GM19452 (cell line): ENCODE data around the gene SYNPO.

ENCODE experiments used
- ATAC-seq: cut with Tn5 transposase; IDR thresholded peaks from one replicate; pipeline ENCODE4 v1.9.1; 2021; ENCODE audit not compliant: unreplicated experiment

SYNPO gene

DNA sequence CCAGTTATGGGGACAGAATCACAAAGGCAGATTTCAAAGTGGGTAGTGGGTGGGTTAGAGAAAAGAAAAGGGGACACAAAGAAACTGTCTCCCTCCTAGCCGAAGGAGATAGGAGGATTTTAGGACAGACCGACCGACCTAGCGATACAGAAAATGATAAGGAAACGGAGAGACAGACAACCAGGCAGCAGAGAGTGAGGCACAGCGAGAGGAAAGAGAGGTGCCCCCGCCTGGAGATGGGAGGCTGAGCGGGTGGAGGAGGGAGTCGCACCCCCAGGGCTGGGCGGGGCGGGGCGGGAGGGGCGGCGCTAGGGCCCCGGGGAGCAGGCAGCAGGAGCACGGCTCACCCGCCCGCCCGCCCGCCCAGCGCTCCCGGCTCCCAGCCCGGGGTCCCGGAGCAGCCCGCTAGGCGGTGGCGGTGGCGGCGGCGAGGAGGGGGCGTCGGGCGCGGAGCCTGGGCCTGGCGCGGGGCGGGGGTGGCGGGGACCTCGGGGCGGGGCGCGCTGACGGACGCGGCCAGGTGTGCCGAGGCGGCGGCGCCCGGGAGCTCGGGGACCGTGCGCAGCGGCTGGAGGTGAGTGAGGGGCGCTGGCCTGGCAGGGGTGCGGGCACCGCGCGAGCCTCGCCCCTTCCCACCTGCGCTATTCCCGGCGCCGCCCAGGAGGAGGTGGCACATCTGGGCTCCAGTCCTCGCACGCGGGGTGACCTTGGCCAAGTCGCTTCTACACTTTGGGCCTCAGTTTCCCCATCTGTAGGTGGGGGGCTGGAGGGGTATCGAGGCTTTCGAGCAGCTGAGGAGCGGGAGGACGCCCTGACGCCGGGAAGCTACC is 15.9 kb upstream of the SYNPO start:
- no peak for ATAC-seq

DNA sequence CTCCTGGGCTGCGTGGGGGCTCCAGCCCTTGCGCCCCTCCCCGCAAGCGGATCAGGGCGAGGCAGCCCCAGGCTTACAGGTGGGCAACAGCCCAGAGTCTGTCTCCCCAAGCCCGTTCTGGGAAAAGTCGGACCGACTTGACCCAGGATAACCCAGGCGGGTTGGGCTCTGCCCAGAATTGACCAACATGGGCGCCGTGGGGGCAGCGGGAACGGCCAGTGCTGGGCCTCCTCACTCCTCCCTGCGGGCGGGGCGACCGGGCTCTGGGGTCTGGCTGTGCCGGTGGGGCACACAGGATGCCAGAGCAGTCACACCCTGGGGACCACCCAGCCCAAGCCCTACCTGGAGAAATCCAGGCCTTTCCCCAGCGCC is 15.3 kb upstream of the SYNPO start:
- no peak for ATAC-seq

DNA sequence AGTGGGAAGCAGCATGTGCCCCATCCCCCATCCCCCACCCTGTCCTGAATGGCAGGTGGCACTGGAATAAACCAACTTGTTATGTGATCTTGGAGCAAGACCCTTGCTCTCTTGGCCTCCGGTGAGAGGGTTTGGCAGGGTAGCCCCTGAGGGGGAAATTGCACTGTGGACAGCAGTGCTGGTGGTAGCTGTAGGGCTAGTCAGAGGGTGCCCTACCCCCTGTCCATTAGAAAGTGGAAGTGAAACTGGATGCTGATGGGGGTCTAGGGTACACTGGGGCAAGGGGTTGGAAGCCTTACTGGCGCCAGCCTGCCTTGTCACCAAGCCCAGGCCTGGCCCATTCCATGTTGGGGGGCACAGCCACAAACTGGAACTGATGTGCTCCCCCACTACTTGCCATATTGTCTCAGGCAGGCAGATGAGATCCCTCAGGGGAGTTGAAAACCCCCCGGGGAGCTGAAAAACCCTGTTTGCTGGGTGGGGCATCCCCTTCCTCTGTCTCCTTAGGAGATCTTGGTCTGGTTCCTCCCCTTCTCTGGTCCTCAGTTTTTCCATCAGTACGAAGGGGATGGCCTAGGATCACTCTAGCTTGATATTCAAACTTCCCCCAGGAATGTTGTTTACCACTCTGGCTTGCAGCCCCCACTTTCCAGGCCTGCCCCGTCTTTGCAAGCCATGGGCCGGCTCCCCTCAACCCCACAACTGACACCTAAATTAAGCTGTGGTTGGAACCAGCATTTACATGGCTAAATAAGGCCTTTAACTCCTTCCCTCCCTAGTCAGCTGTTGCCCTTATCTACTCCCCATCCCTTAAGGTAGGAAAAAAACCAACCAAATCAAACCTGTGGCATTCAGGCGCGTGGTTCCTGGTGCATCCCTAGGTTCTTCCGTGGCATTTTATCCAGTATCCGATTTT is 14.4 kb upstream of the SYNPO start:
- ATAC-seq: peak; percentile 50

DNA sequence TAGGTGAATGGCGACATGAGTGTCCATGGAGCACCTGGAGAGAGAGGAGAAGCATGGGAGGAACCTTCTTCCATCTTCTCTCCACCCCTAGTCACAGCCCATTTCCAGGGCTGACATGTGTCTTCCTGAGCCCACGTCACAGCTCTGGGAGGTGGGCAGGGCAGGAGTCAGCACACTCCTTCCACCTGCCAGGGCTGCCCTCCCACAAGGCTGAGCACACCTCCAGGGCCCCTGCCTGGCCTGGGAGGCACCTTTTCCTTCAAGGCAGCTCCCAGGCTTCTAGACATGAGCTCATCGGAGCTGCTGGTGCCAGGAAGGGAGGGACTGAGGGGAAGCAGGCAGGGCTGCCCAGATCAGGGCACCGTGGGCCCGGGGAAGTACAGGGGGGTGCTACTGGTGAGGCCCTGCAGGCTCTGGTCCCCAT is 13.6 kb upstream of the SYNPO start:
- ATAC-seq: no peak

GRCh38 chr5:150627731-150628545 is 12.5 kb upstream of the SYNPO start:
- ATAC-seq: no peak

DNA sequence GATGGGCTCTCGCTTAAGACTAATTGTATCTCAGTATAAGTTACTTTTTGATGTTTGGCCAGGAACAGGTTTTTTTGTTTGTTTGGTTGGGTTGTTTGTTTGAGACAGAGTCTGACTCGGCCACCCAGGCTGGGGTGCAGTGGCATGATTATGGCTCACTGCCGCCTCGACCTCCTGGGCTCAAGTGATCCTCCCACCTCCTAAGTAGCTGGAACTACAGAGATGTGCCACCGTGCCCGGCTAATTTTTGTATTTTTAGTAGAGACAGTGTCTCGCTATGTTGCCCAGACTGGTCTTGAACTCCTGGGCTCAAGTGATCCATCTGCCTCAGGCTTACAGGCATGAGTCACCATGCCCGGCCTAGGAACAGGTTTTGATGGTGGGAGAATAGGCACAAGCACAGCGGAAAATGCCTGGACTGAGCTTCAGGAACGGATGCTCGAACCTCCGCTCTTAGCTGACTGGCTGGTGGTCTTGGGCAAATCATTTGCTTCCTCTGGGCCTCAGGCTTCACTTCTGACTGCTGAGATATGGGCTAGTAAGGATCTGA is 11.4 kb upstream of the SYNPO start:
- no peak for ATAC-seq

GRCh38 chr5:150630016-150630415 is 10.4 kb upstream of the SYNPO start:
- no peak for ATAC-seq

DNA sequence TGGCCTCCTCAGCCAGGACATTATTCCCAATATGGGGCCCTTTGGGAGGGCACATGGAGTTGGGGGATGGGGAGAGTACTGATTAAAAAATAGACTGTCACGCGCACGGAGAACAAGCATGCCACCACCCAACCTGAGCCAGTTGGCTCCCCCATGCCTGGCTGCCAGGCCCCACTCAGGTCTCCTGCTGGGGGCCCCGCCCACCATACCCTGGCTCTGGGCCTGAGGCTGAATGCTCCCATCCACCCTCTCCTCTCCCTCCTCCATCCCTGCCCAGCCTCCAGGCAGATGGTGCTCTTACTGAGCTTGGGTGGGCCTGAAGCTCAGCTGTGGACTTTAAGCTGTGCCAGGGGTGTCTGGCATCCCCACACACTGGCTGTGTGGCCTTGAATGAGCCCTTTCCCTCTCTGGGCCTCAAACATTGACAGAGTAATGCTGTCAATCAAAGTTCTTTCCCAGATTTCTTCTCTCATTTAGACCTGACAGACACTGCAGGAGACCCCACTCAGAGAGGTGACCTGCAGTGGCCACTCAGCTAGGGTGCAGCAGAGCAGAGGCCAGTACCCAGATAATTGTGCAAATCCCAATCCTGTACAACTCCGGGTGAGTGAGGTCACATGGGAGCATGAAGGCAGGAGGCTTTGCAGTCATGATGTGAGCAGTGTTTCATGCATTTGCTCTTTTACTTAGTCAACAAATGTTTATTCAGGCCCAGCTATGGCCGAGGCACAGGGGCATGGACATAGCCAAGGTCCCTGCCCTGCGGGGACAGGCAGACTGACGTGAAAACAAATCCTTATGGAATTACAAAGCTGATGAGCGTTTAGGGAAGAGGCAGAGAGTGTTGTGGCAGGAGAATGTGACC is 9.8 kb upstream of the SYNPO start:
- no peak for ATAC-seq

DNA sequence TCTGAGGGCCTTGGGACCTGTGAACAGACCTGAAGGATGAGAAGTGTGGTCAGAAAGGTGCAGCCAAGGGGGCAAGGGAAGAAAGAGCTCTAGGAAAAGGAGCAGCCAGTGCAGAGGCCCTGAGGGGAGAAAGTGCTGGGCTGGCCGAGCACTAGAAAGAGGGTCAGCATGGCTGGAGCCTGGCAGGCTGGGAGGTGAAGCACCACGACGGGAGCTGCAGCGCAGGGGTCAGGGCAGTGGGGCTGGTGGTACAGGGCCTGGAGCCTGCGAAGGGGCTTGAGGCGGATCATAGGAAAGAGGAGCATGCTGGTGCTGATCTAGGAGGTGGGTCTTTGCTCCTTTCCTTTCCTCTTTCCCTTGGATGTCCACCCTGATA is 9.1 kb upstream of the SYNPO start:
- ATAC-seq: no peak

DNA sequence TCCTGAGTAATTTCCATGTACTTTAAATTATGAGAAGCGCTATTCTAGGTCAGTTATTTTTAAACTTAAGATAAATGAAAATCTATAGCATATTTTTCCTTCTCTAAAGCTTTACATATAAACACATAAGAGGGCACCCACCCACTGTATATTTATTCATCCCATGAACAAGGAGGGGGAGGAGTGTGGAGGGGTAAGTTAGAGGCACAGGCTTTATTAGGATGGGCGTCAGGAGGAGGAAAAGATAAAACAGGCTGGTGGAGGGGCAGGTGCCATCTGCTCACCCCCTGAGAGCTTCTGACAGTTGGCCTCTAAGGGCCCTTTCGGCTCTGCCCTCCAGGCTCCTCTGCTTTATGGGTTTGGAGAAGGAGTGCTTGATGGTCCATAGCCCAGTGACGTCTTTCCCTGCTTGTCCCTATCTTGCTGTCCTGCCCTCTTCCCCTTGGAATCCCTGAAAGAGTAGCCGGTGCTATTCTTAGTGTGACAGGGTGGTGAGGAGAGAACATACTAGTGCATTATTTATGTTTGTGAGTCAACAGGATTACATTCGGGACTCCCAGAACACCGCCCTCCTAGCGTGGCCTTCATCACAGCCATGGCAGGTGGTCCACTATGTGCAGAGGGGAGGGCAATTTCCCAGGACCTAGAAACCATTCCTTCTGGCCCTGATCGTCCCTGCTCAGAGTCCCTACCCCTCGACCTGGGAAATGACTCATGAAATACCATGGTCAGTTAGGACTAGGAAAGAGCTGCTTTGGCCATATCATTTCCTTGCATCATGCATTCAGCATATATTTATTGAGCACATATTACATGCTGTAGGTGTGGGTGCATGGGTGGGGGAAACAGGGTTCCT is 7.9 kb upstream of the SYNPO start:
- ATAC-seq: no peak

GRCh38 chr5:150633429-150633828 is 7.0 kb upstream of the SYNPO start:
- no peak for ATAC-seq

GRCh38 chr5:150636391-150637244 is 3.8 kb upstream of the SYNPO start:
- no peak for ATAC-seq

DNA sequence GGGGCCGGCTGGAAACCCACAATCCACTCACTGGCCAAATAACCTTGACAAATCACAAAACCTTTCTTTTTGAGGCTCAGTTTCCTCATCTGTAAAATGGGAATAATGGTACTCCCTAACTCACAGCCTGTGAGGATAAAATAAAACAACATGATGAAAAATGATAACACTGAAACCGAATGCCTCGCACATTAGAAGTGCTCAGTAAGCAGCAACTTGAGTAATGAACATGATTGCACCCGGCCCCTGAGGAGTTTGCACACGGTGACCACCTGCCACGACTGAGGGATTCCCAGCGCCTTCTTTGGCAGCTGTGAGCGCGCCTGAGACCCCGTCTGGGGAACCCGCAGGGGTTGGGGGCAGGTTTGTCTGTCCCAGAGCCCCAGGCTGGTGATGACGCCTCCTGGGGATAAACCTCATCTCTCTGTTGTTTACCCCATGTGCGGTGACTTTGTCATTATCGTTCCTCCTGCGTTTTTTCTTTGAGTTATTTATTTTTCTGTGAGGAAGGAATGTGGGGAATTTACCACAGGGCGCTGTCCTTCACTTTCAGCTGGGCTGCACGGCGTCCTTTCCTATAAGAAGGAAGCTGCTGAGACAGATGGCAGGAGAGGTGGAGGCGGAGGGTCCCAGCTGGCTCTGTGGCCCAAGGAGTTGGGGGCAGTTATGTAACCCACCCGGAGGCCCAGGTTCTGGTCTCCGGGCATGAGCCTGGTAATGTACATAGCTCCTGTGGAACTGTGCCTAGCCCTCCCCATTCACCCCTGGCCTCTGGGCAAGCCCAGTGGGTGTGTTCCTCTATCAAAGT is 3.0 kb upstream of the SYNPO start:
- no peak for ATAC-seq

GRCh38 chr5:150638053-150638444 is 2.4 kb upstream of the SYNPO start:
- no peak for ATAC-seq

GRCh38 chr5:150638488-150639376 is 1.7 kb upstream of the SYNPO start:
- ATAC-seq: no peak

DNA sequence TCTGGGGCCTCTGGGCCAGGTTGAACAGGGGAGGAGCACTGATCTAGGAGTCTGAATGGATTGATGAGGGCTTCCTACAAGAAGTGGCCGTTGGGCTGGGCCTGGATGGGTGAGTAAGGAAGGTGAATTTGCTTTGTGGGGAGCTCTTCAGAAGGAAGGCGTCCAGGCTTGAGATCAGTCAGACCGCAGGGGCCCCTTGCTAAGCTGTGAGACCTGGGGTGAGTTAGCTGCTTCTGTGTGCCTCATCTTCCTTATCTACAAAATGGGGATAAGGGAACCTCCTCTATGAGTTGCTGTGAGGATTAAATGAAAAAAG is 1.1 kb upstream of the SYNPO start:
- ATAC-seq: no peak

GRCh38 chr5:150639751-150640150 is 709 bp upstream of the SYNPO start:
- ATAC-seq: no peak
